Measurements from ENCODE around the gene TBL3. TPM values are rescaled to one million over a fixed set of nuclear protein-coding genes. Genes with fewer than 3 reads are reported as not detected.

Gene TBL3
- polyA plus RNA-seq, 2 of the 4 experiments (the other 2 are of a cell fraction), result 21.9 to 42.8 TPM

GRCh38 chr16:1983544-1984346, 11.9 kb downstream of the TBL3 start, which contains the start of gene GFER (continued):
- TF ChIP-seq MAZ (IDR thresholded peaks at IDR 0.05; ENCODE audit: borderline replicate concordance, low read depth, low read length) (peak; percentile 46; the same call in 1 of the 2 replicates), JUNB (IDR thresholded peaks at IDR 0.05) (no peak), SMC3 (IDR thresholded peaks at IDR 0.05) (peak; percentile 45), NPAS2 (CRISPR knock-in tag; IDR thresholded peaks at IDR 0.05; ENCODE audit: borderline replicate concordance) (peak; percentile 48; the same call in 1 of the 2 replicates), HOXB13 (CRISPR knock-in tag; IDR thresholded peaks at IDR 0.05; ENCODE audit: low read depth) (peak; percentile 66; the same call in 1 of the 2 replicates)

GRCh38 chr16:1984347-1985225, 12.7 kb downstream of the TBL3 start:
- TF ChIP-seq ZFP36 (IDR thresholded peaks at IDR 0.05; ENCODE audit: borderline replicate concordance, partially characterized antibody) (no peak), PHF8 (IDR thresholded peaks at IDR 0.05; ENCODE audit: borderline replicate concordance, low read depth) (peak; percentile 96; the same call in 1 of the 2 replicates), BCL3 (IDR thresholded peaks at IDR 0.05) (no peak), JUN (IDR thresholded peaks at IDR 0.05) (peak in 1 of 2 experiments; percentile 1; a peak in 2 of 5 replicates), HOXB5 (CRISPR knock-in tag; IDR thresholded peaks at IDR 0.05) (no peak), KDM5A (IDR thresholded peaks at IDR 0.05) (peak; percentile 56; the same call in 1 of the 2 replicates)
- DNase-seq (ENCODE audit: low read depth in 1 of 2, low spot score in 1 of 2) (no peak), FAIRE-seq (no peak), ATAC-seq (peak; percentile 7 to 9; a peak in 3 of 6 replicates)
- H3K4me2 ChIP-seq, result peak overlapping the region; percentile 88
- peak overlapping the region; percentile 67 for H3K4me3 ChIP-seq
- ChIA-PET POLR2A (interaction anchor here (0.6 to 5.4 kb wide), 6 partner anchors 13 to 604 kb away, joined by 3 to 50 read pairs (median 3); partner anchors contain the start of genes RPS2, TBL3 and TRAF7), CTCF (interaction anchor here (0.6 to 19.7 kb wide), 5 partner anchors 9 to 156 kb away, joined by 3 to 196 read pairs (median 3); partner anchors contain the start of gene ZNF598)
- H3K9me3 ChIP-seq, result no peaks in the 10 kb centered on the region
- H3K4me1 ChIP-seq, result peaks cover 45% of the 10 kb centered on the region
- WGBS (ENCODE audit: missing lambda C conversion rate), result 10% methylated on average over 51 of the region's 58 CpGs
- peak overlapping the region; percentile 86 to 94 for H3K27ac ChIP-seq

- ATAC-seq (no peak), FAIRE-seq (no peak), DNase-seq (ENCODE audit: low read depth in 1 of 2, low spot score in 1 of 2) (no peak)
- TF ChIP-seq PBX3 (IDR thresholded peaks at IDR 0.05) (0 out of 2 replicates have a peak, but pooled peaks have one; percentile 26), RCOR1 (IDR thresholded peaks at IDR 0.05; ENCODE audit: low read depth, low read length) (no peak)
- H3K4me1 ChIP-seq, result peaks cover 49% of the 10 kb centered on the region
- H3K9me3 ChIP-seq, result no peaks in the 10 kb centered on the region
- peak overlapping the region; percentile 88 for H3K4me2 ChIP-seq
- ChIA-PET CTCF (interaction anchor here (2.4 to 19.7 kb wide), 2 partner anchors 19 to 155 kb away, joined by 10 to 196 read pairs; partner anchors contain the start of gene ZNF598), POLR2A (interaction anchor here (5.4 kb wide), 1 partner anchor 20 kb away, joined by 50 read pairs; the partner anchor contains the start of gene RPS2)
- peak overlapping the region; percentile 67 for H3K4me3 ChIP-seq
- 90% methylated on average over 14 of the region's 14 CpGs for WGBS (ENCODE audit: missing lambda C conversion rate)
- H3K27ac ChIP-seq, result peak overlapping the region in 1 of 2 experiments; percentile 94; a peak in 3 of 6 replicates
Observed at GRCh38 chr16:1985466-1986150, 13.8 kb downstream of the TBL3 start.
